Measurements from ENCODE around the gene TRAIP.
"Not testable (repeated sequence)": the region's sequence is repeated elsewhere in the genome, so short reads cannot be mapped to it uniquely, and the experiment has no call there.

The TRAIP gene

DNA sequence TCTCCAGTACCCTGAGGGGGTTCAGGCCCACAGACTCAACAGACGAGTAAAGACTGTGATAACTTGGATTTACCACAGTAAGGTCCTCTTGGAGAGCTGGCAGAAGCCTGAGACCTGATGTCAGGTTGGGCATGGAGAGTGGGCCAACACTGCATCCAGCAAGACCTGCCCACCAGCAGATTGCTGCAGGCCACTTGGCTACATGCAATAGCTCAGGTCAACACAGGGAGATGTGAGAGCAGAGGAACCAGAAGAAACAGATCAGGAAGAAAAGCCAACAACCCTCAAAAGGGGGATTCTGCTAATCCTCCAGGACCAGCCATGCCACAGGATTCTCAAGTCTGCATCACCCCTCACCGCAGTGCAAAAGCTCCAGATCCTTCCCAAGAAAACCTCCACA lies 68.3 kb downstream of the TRAIP start:
- TF ChIP-seq, protein P1, sequence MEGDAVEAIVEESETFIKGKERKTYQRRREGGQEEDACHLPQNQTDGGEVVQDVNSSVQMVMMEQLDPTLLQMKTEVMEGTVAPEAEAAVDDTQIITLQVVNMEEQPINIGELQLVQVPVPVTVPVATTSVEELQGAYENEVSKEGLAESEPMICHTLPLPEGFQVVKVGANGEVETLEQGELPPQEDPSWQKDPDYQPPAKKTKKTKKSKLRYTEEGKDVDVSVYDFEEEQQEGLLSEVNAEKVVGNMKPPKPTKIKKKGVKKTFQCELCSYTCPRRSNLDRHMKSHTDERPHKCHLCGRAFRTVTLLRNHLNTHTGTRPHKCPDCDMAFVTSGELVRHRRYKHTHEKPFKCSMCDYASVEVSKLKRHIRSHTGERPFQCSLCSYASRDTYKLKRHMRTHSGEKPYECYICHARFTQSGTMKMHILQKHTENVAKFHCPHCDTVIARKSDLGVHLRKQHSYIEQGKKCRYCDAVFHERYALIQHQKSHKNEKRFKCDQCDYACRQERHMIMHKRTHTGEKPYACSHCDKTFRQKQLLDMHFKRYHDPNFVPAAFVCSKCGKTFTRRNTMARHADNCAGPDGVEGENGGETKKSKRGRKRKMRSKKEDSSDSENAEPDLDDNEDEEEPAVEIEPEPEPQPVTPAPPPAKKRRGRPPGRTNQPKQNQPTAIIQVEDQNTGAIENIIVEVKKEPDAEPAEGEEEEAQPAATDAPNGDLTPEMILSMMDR (IDR thresholded peaks at IDR 0.05; ENCODE audit: insufficient read depth, missing control alignments): no peak
- DNase-seq (ENCODE audit: insufficient read length, low spot score): peak; percentile 5
- FAIRE-seq: no peak

DNA sequence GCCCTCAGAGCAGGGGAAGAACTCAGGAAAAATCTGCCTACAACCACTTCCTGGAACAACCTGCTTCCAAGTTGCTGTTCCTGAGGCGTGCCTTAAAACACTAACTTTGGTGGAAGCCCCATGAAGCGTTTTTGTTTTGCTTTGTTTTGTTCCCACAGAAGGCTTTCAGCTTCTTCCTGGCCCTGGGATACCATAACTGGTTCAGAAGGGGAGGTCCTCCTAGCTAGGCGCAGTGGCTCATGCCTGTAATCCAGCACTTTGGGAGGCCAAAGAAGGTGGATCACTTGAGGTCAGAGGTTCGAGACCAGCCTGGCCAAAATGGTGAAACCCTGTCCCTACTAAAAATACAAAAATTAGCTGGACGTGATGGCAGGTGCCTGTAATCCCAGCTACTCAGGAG lies 68.8 kb downstream of the TRAIP start:
- no peak for FAIRE-seq
- no peak for DNase-seq (ENCODE audit: insufficient read length, low spot score)
- TF ChIP-seq, protein P1 (IDR thresholded peaks at IDR 0.05; ENCODE audit: insufficient read depth, missing control alignments): no peak

DNA sequence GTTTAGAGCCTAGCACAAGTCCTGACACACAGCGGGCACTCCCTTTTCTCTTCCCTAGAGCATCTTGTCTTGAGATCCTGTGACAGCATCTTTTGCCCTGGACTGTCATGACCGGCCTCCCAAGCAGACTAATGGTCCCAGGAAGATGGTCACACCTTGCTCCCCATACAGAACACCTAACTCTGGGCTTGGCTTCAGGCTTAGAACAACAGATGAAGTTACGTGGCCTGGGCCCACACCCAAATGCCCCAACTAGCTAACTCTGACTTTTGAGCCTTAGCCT lies 69.2 kb downstream of the TRAIP start:
- DNase-seq (ENCODE audit: insufficient read length, low spot score) (no peak), FAIRE-seq (no peak)
- TF ChIP-seq, protein P1 (IDR thresholded peaks at IDR 0.05; ENCODE audit: insufficient read depth, missing control alignments): no peak

DNA sequence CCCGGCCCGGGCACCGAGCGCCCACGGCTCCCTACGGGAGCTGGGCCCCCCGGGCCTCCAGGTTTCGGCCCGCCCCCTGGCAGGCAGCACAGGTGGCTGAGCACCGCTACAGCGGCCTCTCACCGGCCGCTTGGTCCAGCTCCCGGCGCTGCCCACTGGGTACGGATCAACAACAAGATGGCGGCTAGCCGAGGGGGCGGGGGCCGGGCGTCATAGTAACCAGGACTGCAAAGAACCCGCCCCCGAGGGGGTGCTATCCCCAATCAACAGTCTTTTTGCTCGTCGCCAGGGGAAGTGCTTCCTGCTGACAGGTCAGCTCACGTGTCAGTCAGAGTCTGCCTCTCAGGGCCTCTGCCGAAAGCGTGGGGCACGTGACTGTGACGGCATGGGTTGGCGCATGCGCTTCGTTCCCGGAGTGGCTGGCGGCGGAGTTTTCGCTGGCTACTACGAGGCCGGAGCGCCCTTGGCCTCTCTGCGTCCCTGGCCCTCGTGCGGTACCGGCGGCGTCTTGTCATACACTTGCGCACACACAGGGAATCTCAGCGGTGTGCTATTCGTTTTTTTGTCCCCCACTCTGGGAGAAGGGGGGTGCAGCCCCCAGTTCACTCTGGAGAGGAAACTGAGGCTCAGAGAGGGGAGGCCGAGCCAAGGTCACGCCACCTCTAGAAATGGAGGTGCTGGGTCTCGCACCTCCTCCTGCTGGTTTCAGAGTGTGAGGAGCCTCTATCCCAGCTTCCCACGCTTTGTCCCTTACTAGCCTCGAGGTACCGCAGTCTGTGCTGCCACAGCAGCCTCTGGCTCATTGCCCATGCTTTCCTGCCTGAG lies 69.8 kb downstream of the TRAIP start, which contains the start of gene IP6K1:
IP6K1 (minus strand) TSS at position 186 of the 825 bp plus-strand sequence. CDS start 38,502 bp downstream, outside the sequence.
- TF ChIP-seq, protein P1 (IDR thresholded peaks at IDR 0.05; ENCODE audit: insufficient read depth, missing control alignments): no peak
- peak; percentile 35 for FAIRE-seq
- peak; percentile 99 for DNase-seq (ENCODE audit: insufficient read length, low spot score)

DNA sequence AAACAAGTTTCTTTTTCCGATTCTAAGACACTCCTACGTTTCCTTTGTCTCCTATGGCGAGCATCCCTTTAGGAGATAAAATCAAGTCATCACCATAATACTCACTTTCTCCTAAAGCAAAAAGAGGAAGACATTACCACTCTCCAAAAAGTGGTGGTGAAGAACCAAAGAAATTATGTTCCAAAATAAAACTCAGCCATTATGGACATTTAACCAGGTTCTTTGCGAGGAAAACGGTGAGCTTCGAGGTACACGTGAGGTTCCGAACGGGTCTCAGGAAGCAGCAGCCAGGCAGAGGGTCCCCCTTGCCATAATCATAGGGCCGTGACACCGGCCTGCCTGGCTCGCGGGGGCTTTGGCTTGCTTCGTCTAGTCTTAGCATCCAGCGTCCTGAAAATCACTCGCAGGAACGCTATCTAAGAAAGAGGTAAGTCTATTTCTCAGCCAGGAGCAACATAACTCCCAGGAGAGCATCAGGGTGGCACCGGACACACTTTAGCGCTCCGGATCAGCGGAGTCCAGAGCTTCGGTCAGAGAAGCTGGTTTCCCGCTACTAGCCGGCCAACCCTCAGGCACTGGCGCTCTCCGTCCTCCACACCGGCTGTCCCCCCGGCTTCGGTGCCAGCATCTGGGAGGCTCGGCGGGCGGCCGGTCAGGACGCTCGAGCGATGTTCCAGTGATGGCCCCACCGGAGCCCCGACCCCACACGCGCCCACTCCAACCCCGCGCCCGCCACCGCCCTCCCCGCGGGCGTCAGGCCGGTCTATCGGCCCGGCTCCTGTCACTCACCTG lies 70.6 kb downstream of the TRAIP start:
- DNase-seq (ENCODE audit: insufficient read length, low spot score): no peak
- TF ChIP-seq, protein P1 (IDR thresholded peaks at IDR 0.05; ENCODE audit: insufficient read depth, missing control alignments): no peak
- FAIRE-seq: no peak

DNA sequence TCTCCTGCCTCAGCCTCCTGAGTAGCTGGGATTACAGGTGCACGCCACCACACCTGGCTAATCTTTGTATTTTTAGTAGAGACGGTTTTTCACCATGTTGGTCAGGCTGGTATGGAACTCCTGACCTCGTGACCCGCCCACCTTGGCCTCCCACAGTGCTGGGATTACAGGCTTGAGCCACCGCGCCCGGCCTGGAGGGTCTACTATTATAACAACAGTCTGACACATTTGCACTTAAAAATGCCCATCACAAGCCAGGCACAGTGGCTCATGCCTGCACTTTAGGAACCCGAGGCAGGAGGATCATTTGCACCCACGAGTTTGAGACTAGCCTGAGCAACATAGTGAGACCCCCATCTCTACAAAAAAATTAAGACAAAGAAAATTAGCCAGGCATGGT lies 74.1 kb downstream of the TRAIP start:
- not testable (repeated sequence) for FAIRE-seq; DNase-seq (ENCODE audit: insufficient read length, low spot score)

DNA sequence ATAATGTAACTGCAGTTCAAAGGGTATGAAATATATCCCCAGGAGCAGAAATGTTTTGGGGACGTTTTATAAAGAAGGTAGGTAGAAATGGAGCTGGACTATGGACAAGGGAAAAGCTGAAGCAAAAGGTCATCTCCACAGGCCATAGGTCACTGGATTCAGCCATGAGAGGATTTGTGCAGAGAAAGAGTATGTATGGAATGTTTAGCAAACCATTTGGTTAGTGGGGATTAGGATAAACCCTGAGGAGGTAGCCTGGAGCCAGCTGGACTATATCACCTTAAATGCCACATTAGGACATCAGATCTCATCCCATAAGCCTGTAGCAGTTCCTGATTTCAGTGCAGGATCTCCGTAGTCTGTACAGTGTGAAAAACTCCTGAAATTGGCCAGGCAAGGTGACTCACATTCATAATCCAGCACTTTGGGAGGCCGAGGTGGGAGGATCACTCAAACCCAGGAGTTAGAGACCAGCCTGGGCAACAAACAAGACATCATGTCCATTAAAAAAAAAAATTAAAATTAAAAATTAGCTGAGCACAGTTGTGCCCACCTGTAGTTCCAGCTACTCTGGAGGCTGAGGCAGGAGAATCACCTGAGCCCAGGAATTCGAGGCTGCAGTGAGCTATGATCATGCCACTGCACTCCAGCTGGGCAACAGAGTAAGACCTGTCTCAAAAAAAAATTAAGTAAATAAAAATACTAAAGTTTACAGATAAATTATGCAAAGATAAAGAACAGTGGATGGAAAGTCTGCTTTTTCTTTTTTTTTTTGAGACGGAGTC lies 74.8 kb downstream of the TRAIP start:
- FAIRE-seq (peak; percentile 86), DNase-seq (ENCODE audit: insufficient read length, low spot score) (peak; percentile 40)
- TF ChIP-seq, protein P1 (IDR thresholded peaks at IDR 0.05; ENCODE audit: insufficient read depth, missing control alignments): no peak

DNA sequence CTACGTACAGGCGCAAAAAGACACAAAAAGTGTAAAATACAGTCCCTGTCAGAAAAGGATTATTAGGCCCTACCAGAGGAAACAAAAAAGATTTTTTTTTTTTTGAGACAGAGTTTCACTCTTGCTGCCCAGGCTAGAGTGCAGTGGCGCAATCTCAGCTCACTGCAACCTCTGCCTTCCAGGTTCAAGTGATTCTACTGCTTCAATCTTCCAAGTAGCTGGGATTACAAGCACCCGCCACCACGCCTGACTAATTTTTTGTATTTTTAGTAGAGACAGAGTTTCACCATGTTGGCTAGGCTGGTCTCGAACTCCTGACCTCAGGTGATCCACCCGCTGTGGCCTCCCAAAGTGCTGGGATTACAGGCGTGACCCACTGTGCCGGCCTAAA lies 75.4 kb downstream of the TRAIP start:
- FAIRE-seq; DNase-seq (ENCODE audit: insufficient read length, low spot score): not testable (repeated sequence)
